ENCODE measurements around the gene MYEOV. TPM values are rescaled to one million over a fixed set of nuclear protein-coding genes. Genes with fewer than 3 reads are reported as not detected.

The MYEOV gene
- total RNA-seq, 1 experiment from 2014 or later: 101 TPM

DNA sequence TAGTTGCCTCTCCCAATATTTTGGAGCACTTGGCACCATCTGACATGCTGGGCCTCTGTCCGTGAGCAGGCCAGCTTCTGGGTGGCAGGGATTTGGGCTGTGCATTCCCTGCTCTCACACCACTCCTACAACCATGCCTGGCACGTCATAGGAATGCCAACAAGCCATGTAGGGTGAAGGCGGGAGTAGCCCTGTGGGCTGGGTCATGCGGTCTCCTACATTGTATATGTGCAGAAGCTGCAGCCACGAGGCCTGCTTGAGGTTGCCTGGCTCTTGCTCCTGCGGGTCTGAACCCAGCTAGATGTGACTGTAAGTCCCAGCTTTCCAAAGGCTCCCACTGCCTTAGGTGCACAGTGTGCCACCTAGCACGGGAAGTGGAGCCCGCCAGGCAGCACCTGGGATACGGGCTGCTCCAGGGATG, 14.5 kb downstream of the MYEOV start:
- in situ Hi-C loops (cut with HindIII; ENCODE audit: low pct_unique_long_range_greater_than_20kb, low sequenced_read_pairs): no loop called here
- DNase-seq (ENCODE audit: low read depth): no peak

DNA sequence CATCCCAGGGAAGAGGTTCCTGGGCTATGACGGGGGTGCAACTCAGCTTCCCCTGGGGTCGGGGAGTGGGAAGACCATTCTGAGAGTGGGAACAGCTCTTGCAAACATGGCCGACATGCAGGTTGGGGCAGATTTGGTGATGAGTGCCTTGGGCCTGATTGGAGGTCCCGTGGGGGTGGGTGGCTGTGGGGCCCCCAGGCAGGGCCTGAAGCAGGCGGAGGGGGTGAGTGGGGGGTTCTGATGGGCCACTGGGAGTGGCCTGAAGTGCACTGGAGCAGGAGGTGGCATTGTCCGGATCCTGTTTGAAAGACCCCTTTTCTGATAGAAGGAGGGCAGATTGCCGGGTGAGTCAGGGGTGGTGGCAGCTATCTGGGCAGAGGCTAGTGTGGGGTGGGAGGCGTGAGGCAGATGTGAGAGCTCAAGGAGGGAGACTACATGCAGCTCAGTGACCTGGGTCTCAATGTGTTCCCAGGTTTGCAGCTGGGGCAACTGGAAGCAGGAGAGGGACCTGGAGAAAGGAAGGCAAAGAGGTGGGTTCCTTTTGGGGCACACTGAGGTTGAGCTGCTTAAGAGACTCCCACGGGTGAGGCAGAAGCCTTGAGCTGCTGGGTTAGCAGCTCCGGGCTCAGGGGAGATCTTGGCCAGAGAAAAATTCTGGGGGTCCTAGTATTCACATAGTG, 15.1 kb downstream of the MYEOV start:
- no peak for DNase-seq (ENCODE audit: low read depth)
- in situ Hi-C loops (cut with HindIII; ENCODE audit: low pct_unique_long_range_greater_than_20kb, low sequenced_read_pairs): no loop called here

GRCh38 chr11:69309631-69310280, 15.8 kb downstream of the MYEOV start:
- no peak for DNase-seq (ENCODE audit: low read depth)
- in situ Hi-C loops (cut with HindIII; ENCODE audit: low pct_unique_long_range_greater_than_20kb, low sequenced_read_pairs): no loop called here

- no peak for DNase-seq (ENCODE audit: low read depth)
- in situ Hi-C loops (cut with HindIII; ENCODE audit: low pct_unique_long_range_greater_than_20kb, low sequenced_read_pairs): no loop called here
Measured at GRCh38 chr11:69310351-69310750, 16.4 kb downstream of the MYEOV start.

DNA sequence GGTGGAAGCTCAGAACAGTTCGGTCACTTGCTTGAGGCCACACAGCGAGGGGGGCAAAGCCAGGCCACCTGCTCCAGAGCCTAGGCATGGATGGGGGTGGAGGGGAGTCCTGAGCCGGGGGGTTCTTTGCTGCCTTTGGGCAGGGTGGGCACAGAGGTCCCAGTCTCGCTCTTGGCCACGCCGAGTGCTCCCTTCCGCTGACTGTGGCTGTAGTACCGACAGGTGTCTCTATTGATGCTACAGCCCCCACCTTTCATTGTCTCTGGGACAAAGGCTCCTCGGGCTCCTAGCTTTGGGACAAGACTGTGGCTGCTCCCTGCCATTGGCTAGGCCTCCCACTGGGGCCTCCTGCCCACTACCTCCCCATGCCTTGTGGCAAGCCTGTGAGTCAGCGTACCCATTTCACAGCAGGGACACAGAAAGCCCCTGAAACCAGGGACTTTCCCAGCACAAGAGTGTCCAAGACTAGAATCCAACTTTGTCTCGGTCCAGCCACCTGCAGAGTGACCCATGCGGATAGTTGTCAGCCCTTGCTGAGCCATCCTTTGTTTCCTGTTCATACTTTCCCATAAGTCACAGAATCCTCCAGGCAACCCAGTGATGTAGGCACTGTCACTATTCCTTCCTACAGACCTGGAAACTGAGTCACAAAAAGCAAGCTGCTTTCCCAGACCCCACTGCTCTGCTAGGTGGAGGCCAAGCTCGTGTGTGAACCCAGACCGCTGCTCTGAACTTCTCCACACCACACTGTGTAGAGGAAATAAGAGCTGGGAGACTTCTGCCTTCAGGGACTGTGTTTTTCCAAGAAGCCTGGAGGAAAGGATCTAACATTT, 17.2 kb downstream of the MYEOV start:
- DNase-seq (ENCODE audit: low read depth): no peak
- in situ Hi-C loops (cut with HindIII; ENCODE audit: low pct_unique_long_range_greater_than_20kb, low sequenced_read_pairs): no loop called here

DNA sequence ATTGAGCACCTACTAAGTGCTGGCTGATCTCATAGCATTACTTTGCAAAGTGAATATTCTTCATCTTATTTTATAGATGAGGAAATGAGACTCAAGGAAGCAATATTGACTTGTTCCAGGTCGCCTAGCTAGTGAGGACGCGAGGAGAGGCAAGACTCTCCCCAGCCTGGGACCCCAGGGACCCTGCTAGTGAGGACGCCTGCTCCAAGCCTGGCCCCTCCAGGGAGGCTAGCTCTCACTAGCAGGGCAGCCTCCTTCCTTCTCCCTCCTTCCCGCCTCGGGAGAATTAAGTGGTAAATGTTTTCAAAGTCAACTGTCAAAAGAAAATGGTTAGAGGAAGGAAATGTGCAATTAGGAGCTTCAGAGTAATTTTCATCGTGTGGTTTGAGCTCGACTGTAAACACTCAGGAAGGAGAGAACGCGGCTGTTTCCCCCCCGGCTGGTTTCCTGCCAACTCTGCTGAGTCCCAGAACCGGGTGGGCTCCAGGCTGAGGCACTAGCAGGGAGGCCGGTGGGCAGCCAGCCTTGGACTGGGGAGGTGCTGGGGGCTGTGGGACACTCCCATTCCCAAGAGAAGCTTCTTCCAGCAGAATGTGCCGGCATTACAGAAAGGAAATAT, 17.9 kb downstream of the MYEOV start:
- in situ Hi-C loops (cut with HindIII; ENCODE audit: low pct_unique_long_range_greater_than_20kb, low sequenced_read_pairs): no loop called here
- DNase-seq (ENCODE audit: low read depth): no peak

DNA sequence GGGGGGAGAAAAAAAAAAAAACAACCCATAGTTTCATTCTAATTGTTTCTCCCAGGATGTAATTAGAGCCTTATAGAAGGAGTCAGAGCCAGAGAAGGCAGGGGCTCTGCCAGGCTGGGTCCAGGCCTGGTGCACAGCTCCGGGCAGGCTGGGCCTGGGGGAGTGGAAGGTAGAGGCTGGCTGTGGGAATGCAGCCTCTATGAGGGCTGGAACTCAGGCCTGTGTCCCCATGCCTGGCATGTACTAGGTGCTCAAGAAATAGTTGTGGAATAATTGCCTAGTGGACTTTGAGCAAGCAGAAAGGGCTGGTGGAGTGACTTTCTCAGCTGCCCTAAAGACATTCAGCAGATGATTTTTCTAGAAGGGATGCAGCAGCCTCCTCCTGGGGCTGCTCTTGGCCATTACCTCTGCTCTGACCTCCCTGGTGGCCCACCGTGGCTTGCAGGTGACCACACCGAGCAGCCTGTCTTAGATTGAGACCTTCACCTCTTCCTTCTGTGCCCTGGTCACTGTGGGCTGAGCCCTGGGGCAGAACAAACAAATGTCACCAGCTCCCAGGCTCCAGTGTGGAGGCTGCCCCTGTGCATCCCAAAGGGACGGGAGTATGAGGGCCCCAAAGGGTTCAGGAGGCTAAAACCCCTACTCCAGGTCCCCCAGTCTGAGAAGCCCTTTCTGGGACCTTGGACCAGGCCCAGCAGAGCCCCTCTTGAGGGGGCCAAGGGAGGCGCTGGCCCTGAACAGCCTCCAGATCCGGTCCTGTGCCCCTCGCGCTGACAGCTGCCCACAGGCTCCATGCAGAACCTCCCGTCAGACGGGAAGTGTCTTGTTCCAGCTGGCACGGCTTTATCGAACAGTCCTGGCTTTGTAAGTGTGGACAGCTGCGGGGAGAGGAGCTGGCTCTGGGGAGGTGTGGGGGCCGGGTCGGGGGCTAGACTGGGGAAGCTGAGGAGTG, 18.8 kb downstream of the MYEOV start:
- no peak for DNase-seq (ENCODE audit: low read depth)
- in situ Hi-C loops (cut with HindIII; ENCODE audit: low pct_unique_long_range_greater_than_20kb, low sequenced_read_pairs): no loop called here

- in situ Hi-C loops (cut with HindIII; ENCODE audit: low pct_unique_long_range_greater_than_20kb, low sequenced_read_pairs): no loop called here
- no peak for DNase-seq (ENCODE audit: low read depth)
Measured at GRCh38 chr11:69313992-69314391, 20.0 kb downstream of the MYEOV start.

DNA sequence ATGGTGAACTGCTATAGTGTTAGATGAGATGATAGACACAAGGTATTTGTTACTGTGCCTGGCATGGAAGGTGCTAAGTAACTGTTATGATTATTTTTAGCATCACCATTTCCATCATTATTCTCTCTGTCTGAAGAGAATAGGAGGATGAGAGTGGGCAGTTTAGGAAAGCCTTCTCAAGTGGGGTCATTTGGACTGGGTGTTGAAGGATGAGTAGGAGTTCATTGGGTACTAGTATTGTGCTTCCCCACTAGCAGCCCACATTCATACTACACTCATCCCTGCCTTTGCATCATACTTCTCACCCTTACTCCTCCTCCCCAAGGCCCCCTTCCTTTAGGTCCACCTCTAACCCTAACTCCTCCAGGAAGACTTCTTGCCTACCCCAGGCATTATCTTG, 20.6 kb downstream of the MYEOV start:
- no peak for DNase-seq (ENCODE audit: low read depth)
- in situ Hi-C loops (cut with HindIII; ENCODE audit: low pct_unique_long_range_greater_than_20kb, low sequenced_read_pairs): no loop called here

GRCh38 chr11:69316956-69317355, 23.0 kb downstream of the MYEOV start:
- in situ Hi-C loops (cut with HindIII; ENCODE audit: low pct_unique_long_range_greater_than_20kb, low sequenced_read_pairs): no loop called here
- DNase-seq (ENCODE audit: low read depth): no peak

DNA sequence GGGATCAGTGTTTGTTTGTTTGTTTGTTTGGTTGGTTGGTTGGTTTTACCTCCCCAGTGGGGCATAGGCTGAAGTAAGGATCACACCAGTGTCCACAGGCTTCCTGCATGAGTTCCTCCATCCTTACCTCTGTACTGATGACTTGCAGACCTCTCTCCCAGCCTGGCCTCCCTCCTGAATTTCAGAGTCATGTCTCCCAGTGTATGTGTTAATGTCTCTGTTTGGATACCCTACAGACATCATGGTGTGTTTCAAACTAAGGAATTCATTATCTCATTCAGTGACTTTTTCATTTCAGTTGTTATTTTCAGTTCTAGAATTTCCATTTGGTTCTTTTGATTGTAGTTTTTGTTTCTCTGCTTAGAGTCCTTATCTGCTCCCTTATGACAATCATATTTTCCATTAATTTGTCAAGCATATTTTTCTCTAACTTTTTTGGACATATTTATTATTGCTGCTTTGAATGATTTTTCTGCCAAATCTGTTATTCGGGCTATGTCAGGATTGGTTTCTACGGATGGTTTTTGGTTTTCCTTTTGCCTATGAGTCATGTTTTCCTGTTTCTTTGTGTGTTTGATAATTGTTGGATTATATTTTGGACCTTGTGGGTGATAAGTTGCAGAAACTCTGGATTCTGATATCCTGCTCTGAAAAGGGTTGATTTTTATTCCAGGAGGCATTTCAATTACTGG, 23.6 kb downstream of the MYEOV start:
- in situ Hi-C loops (cut with HindIII; ENCODE audit: low pct_unique_long_range_greater_than_20kb, low sequenced_read_pairs): no loop called here
- no peak for DNase-seq (ENCODE audit: low read depth)

DNA sequence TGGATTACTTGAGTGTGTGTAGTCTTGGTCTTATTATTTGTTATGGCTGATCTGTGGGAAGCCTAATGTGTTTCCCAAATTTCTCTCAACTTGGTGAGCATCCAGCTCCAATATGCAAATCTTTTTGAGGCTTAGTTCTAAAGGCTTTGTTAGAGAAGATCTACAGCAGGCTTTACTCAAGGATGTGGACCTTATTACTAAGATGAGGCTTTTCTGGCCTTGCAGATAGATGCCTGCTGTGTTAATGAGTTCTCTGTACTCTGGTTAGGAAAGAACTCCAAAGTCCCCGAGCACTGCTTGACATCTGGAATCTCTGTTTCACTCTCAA, 24.1 kb downstream of the MYEOV start:
- in situ Hi-C loops (cut with HindIII; ENCODE audit: low pct_unique_long_range_greater_than_20kb, low sequenced_read_pairs): no loop called here
- no peak for DNase-seq (ENCODE audit: low read depth)

DNA sequence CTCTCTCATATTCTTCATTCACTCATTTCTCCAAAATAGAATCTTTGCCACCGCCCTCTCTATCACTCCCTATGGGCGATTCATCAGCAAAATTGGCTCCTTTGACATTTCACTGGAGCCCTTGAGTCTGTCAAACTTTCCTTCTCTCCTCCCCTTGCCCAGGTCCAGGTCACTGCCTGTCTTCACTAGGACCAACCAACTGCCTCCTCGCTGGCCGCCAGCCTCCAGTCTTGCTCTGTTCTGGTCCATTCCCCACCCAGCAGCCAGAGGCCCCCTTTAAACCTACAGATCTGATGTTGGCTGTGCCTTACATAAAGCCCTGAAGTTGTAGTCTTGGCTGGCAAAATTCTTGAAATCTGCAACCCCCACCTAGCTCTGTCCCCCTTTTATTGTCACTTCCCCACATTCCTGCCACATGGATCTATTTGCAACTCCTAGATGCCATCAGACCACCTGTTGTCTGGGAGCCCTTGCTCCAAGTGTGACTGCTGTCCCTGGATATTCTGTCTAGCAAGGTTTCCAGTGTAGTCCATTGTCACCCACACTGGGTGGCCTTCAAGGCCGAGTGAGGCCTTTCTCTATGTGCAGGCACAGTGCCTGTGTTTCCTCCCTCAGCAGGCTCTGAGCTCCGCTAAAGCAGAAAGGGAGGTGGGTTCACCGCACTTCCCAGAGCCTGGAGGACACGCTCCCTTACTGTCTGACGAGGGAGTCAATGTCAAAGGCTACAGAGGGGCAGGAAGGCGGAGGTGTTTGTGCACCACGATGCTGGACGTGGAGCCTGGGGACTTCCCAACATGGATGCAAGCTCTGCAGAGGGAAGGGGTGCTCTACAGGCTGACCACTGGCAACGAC, 25.5 kb downstream of the MYEOV start:
- DNase-seq (ENCODE audit: low read depth): no peak
- in situ Hi-C loops (cut with HindIII; ENCODE audit: low pct_unique_long_range_greater_than_20kb, low sequenced_read_pairs): no loop called here

- no peak for DNase-seq (ENCODE audit: low read depth)
Measured at GRCh38 chr11:69320326-69320725, 26.4 kb downstream of the MYEOV start.

DNA sequence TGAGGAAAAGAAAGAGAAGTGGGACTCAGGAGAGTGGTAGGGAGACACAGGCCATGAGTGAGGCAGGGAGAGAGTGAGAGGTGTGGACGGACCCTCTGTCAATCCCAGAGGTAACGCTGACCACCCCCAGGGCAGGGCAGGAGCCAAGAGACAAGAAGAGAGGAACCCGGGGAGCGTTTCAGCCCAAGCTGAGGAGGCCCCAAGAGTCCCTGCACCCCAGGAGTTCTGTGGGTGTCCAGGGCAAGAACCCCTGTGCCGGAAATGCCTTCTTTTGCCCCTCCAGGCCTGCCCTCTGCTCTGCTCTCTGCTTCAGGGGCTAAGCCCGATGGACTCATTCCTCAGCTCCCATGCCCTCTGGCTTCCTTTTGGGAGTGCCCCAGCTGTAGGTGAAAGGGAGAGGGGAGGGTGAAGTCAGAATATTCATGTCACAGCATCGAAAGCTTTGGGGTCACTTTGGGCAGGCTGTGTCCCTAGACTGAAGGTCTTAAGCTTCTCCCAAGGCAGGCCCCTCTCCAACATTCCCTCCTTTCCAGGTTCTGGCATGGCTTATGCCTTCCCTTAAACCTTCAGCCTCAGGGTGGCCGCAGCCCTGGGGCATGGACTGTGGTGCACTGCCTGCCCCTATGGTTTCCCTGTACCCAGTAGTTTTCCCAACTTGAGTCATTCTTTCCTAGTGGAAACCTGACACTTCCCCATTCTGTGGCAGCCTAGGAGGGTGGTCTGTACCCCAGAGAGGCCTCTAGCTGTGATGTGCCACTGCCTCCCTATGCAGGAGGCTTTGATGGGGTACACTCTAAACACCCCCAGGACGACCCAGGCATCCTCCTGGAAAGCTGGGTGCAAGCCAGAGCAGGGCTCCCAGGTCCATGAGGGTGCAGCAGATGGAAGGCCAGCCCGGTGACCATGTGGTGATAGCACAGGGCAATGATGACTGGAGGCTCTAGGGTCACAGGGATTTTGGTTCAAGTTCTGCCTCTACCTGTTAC, 27.1 kb downstream of the MYEOV start:
- in situ Hi-C loops (cut with HindIII; ENCODE audit: low pct_unique_long_range_greater_than_20kb, low sequenced_read_pairs): no loop called here

More at GRCh38 chr11:69320326-69320725, 26.4 kb downstream of the MYEOV start:
- in situ Hi-C loops (cut with HindIII; ENCODE audit: low pct_unique_long_range_greater_than_20kb, low sequenced_read_pairs): no loop called here

More for the DNA sequence above, 27.1 kb downstream of the MYEOV start:
- no peak for DNase-seq (ENCODE audit: low read depth)

Measured in Caki2 (cell line).